Measurements from ENCODE around the gene METRNL. TPM values are rescaled to one million over a fixed set of nuclear protein-coding genes. Genes with fewer than 3 reads are reported as not detected.

Gene METRNL
- total RNA-seq, 1 experiment from 2014 or later, result 21.0 TPM

- no TSS peak for BruUV-seq (replicated peaks)
- POLR2A ChIA-PET, result no interaction called here
- Histone ChIP-seq H3K27me3 (ENCODE audit: control insufficient read depth, insufficient read depth, low read length) (no peaks in the 10 kb centered on the region), H3K9me3 (ENCODE audit: control insufficient read depth, insufficient read depth, low read depth, low read length) (no peaks in the 10 kb centered on the region), H3K4me1 (ENCODE audit: control insufficient read depth, insufficient read depth, low read length) (peaks cover 24% of the 10 kb centered on the region), H3K27ac (ENCODE audit: low read length) (no peak overlapping the region), H3K4me3 (ENCODE audit: low read depth in 2 of 2, low read length in 2 of 2) (no peak overlapping the region), H3K36me3 (ENCODE audit: control insufficient read depth, insufficient read depth, low read length) (no peaks in the 10 kb centered on the region)
- no peak for DNase-seq (ENCODE audit: low read depth, low spot score)
- in situ Hi-C loops (cut with HindIII; ENCODE audit: low pct_unique_long_range_greater_than_20kb, low sequenced_read_pairs), result no loop called here
- CTCF ChIA-PET, result no interaction called here
- no peak for ATAC-seq
- TF ChIP-seq POLR2AphosphoS5 (IDR thresholded peaks at IDR 0.05; ENCODE audit: low read depth, low read length) (no peak), SIN3A (IDR thresholded peaks at IDR 0.05; ENCODE audit: borderline replicate concordance, insufficient read depth, low read depth, low read length) (no peak), CTCF (IDR thresholded peaks at IDR 0.05) (no peak), REST (IDR thresholded peaks at IDR 0.05; ENCODE audit: insufficient read depth in 1 of 2, low read depth in 2 of 2, low read length in 1 of 2) (no peak), TCF7L2 (IDR thresholded peaks at IDR 0.05; ENCODE audit: low read depth, low read length) (no peak)
- intact Hi-C loops (cut with micrococcal nuclease; ENCODE audit: unreplicated experiment), result no loop called here
Measured at GRCh38 chr17:83096401-83097224, 17.2 kb downstream of the METRNL start.

- intact Hi-C loops (cut with micrococcal nuclease; ENCODE audit: unreplicated experiment) (no loop called here), in situ Hi-C loops (cut with HindIII; ENCODE audit: low pct_unique_long_range_greater_than_20kb, low sequenced_read_pairs) (no loop called here)
- ChIA-PET POLR2A (no interaction called here), CTCF (no interaction called here)
- Histone ChIP-seq H3K27ac (ENCODE audit: low read length) (no peak overlapping the region), H3K4me1 (ENCODE audit: control insufficient read depth, insufficient read depth, low read length) (peaks cover 27% of the 10 kb centered on the region), H3K36me3 (ENCODE audit: control insufficient read depth, insufficient read depth, low read length) (no peaks in the 10 kb centered on the region), H3K4me3 (ENCODE audit: low read depth in 2 of 2, low read length in 2 of 2) (no peak overlapping the region), H3K9me3 (ENCODE audit: control insufficient read depth, insufficient read depth, low read depth, low read length) (no peaks in the 10 kb centered on the region), H3K27me3 (ENCODE audit: control insufficient read depth, insufficient read depth, low read length) (no peaks in the 10 kb centered on the region)
- BruUV-seq (replicated peaks), result no TSS peak
- TF ChIP-seq TCF7L2 (IDR thresholded peaks at IDR 0.05; ENCODE audit: low read depth, low read length) (no peak), SIN3A (IDR thresholded peaks at IDR 0.05; ENCODE audit: borderline replicate concordance, insufficient read depth, low read depth, low read length) (no peak), CTCF (IDR thresholded peaks at IDR 0.05) (no peak), POLR2AphosphoS5 (IDR thresholded peaks at IDR 0.05; ENCODE audit: low read depth, low read length) (no peak), REST (IDR thresholded peaks at IDR 0.05; ENCODE audit: insufficient read depth in 1 of 2, low read depth in 2 of 2, low read length in 1 of 2) (no peak)
- ATAC-seq (no peak), DNase-seq (ENCODE audit: low read depth, low spot score) (no peak)
Measured at GRCh38 chr17:83097831-83098230, 18.4 kb downstream of the METRNL start.

All from Panc1 (cell line).